HCT116 (cell line): Measurements from ENCODE around the gene CYSRT1. TPM values are rescaled to one million over a fixed set of nuclear protein-coding genes. Genes with fewer than 3 reads are reported as not detected.

ENCODE experiments used
- ATAC-seq: fragments of 200-7000 bp; cut with Tn5 transposase; 2 replicates; pipeline ENCODE4 v1.9.1; 2020; ENCODE audit warnings: mild to moderate bottlenecking, moderate library complexity
- BruUV-seq: library from RNA; stranded (reverse); fragments of 400-500 nt; replicated peaks from 2 replicates; lab custom pipeline; 2021; lab: Mats Ljungman, UMichigan
- CTCF ChIA-PET: fragments of 300-600 bp; sonication (Branson Sonifier 250); formaldehyde crosslinking; loops from one replicate; lab custom pipeline; 2021; ENCODE audit warnings: antibody characterized with exemption; lab: Charles Lee
- POLR2A ChIA-PET: fragments of 300-600, 350-600 bp; sonication (Branson Sonifier 250); formaldehyde crosslinking; loops from one replicate; lab custom pipeline; 2021; ENCODE audit warnings: antibody characterized with exemption; lab: Charles Lee
- RAD21 ChIA-PET, 2 experiments: fragments of 300-600 bp; sonication (Branson Sonifier 250); formaldehyde crosslinking; loops; one replicate each; lab custom pipeline; 2023; ENCODE audit warnings: low total read pairs in 2 of 2; ENCODE audit not compliant: uncharacterized antibody in 2 of 2, unreplicated experiment in 2 of 2, low non-redundant PET in 1 of 2; lab: Charles Lee
- DNase-seq: peaks from one replicate; pipeline ENCODE4 v3.0.0-alpha.2; 2010; ENCODE audit warnings: low read depth, low spot score
- H2AFZ ChIP-seq: fragments of 200-600 bp; shearing (Covaris generic), sonication (generic); 2 replicates; pipeline ENCODE4 v1.6.1; 2017; ENCODE audit warnings: low read depth, mixed run types, mixed read lengths, antibody characterized with exemption, low read length; ENCODE audit not compliant: poor library complexity, severe bottlenecking
- H3K27ac ChIP-seq: 2 replicates; pipeline ENCODE4 v1.5.1; 2012; ENCODE audit warnings: low read depth, low read length
- H3K27me3 ChIP-seq: fragments of 200-600 bp; sonication (generic); 2 replicates; pipeline ENCODE4 v1.6.1; 2016; ENCODE audit warnings: mixed run types, low read length, mixed read lengths; ENCODE audit not compliant: insufficient read depth
- H3K36me3 ChIP-seq, 2 experiments: fragments of 200-500 bp in 1 of 2; fragments of 200-600 bp in 1 of 2; sonication (Bioruptor generic) in 1 of 2; sonication (generic) in 1 of 2; 2 replicates each; pipeline versions ENCODE4 v1.5.1 to v1.6.1; 2014 to 2016; ENCODE audit warnings: low read length in 2 of 2, inconsistent platforms in 1 of 2, mixed read lengths in 1 of 2, mixed run types in 1 of 2; ENCODE audit not compliant: insufficient read depth in 2 of 2, control insufficient read depth in 1 of 2
- H3K4me1 ChIP-seq, 2 experiments: fragments of 200-600 bp in 1 of 2; sonication (generic) in 1 of 2; 2 replicates each; pipeline versions ENCODE4 v1.5.1 to v1.6.1; 2012 to 2017; ENCODE audit warnings: low read length in 2 of 2, inconsistent platforms in 1 of 2, mild to moderate bottlenecking in 1 of 2, mixed read lengths in 1 of 2, mixed run types in 1 of 2, moderate library complexity in 1 of 2; ENCODE audit not compliant: insufficient read depth in 2 of 2, control insufficient read depth in 1 of 2
- H3K4me2 ChIP-seq: fragments of 200-600 bp; sonication (generic); 2 replicates; pipeline ENCODE4 v1.6.1; 2017; ENCODE audit warnings: mixed run types, low read length, mixed read lengths
- H3K4me3 ChIP-seq, 2 experiments: fragments of 200-600 bp in 1 of 2; sonication (generic) in 1 of 2; replicated peaks in 1 of 2; 2 replicates each; pipeline ENCODE4 v1.5.1; 2011 to 2016; ENCODE audit warnings: low read length in 2 of 2, control low read depth in 1 of 2, low read depth in 1 of 2, mild to moderate bottlenecking in 1 of 2, mixed read lengths in 1 of 2, mixed run types in 1 of 2
- H3K79me2 ChIP-seq: fragments of 200-600 bp; sonication (generic); 2 replicates; pipeline ENCODE4 v1.6.1; 2017; ENCODE audit warnings: mild to moderate bottlenecking, mixed run types, low read length, moderate library complexity, mixed read lengths; ENCODE audit not compliant: insufficient read depth
- H3K9ac ChIP-seq: fragments of 200-600 bp; sonication (generic); 2 replicates; pipeline ENCODE4 v1.6.1; 2016; ENCODE audit warnings: low read length, mixed read lengths
- H3K9me2 ChIP-seq: fragments of 200-600 bp; sonication (generic), shearing (Covaris generic); 2 replicates; pipeline ENCODE4 v1.6.1; 2017; ENCODE audit warnings: mixed run types, mild to moderate bottlenecking, moderate library complexity; ENCODE audit not compliant: insufficient read depth
- H3K9me3 ChIP-seq, 2 experiments: fragments of 200-500 bp in 1 of 2; fragments of 200-600 bp in 1 of 2; sonication (Bioruptor generic) in 1 of 2; sonication (generic) in 1 of 2; 2 replicates each; pipeline ENCODE4 v1.6.1; 2014 to 2017; ENCODE audit warnings: low read length in 2 of 2, mixed read lengths in 2 of 2, inconsistent platforms in 1 of 2, low read depth in 1 of 2, mild to moderate bottlenecking in 1 of 2, mixed run types in 1 of 2, moderate library complexity in 1 of 2; ENCODE audit not compliant: control insufficient read depth in 1 of 2, insufficient read depth in 1 of 2
- H4K20me1 ChIP-seq: fragments of 200-600 bp; sonication (generic), shearing (Covaris generic); 2 replicates; pipeline ENCODE4 v1.6.1; 2017; ENCODE audit warnings: mixed run types, mild to moderate bottlenecking, moderate library complexity; ENCODE audit not compliant: insufficient read depth
- CEBPB ChIP-seq: IDR thresholded peaks from 2 replicates; pipeline ENCODE4 v1.6.1; 2012; ENCODE audit warnings: low read depth
- FOSL1 ChIP-seq: IDR thresholded peaks from 2 replicates; pipeline ENCODE4 v1.6.1; 2012; ENCODE audit warnings: low read depth
- ZNF274 ChIP-seq: fragments of 200-500 bp; sonication (Bioruptor generic); IDR thresholded peaks from 2 replicates; pipeline ENCODE4 v1.6.1; 2014; ENCODE audit warnings: mild to moderate bottlenecking, low read depth, low read length, inconsistent platforms
- intact Hi-C: fragments of 100-400 bp; cut with micrococcal nuclease; formaldehyde crosslinking; loops from 2 replicates; pipeline ENCODE4 v1.10.0; 2022
- total RNA-seq: library from RNA; stranded (reverse); gene quantifications from one replicate; pipeline ENCODE4 v1.2.1, GENCODE V29; 2021; ENCODE audit not compliant: unreplicated experiment
- TF ChIP-seq, protein P1 (sequence below), 3 experiments: fragments of 200-600 bp in 1 of 3; sonication (generic) in 1 of 3; IDR thresholded peaks in 2 of 3; conservative IDR thresholded peaks in 1 of 3; 2 replicates each; pipeline ENCODE4 v1.5.1; 2012 to 2017; ENCODE audit warnings: low read depth in 2 of 3, low read length in 2 of 3, antibody characterized with exemption in 1 of 3, borderline replicate concordance in 1 of 3, control low read depth in 1 of 3, mild to moderate bottlenecking in 1 of 3, mixed read lengths in 1 of 3, mixed run types in 1 of 3, moderate library complexity in 1 of 3; ENCODE audit not compliant: insufficient read depth in 1 of 3

The CYSRT1 gene
- total RNA-seq, 1 experiment from 2014 or later: 4.3 TPM

- Histone ChIP-seq H3K27me3 (no peaks in the 10 kb centered on the region), H3K9ac (peak overlapping the region; percentile 46), H3K4me2 (peak overlapping the region; percentile 63), H3K9me2 (no peaks in the 10 kb centered on the region), H3K36me3 (0 out of 4 replicates have a peak, but pooled peaks cover 0 to 3% of the 10 kb centered on the region in 2 experiments), H3K79me2 (peaks cover 35% of the 10 kb centered on the region), H3K9me3 (no peaks in the 10 kb centered on the region), H2AFZ (no peak overlapping the region), H4K20me1 (no peaks in the 10 kb centered on the region), H3K4me3 (peak overlapping the region; percentile 15 to 46; a peak in 3 of 4 replicates), H3K4me1 (peaks cover 40 to 61% of the 10 kb centered on the region in 2 experiments), H3K27ac (peak overlapping the region; percentile 35; the same call in 1 of the 2 replicates)
- TF ChIP-seq, protein P1, sequence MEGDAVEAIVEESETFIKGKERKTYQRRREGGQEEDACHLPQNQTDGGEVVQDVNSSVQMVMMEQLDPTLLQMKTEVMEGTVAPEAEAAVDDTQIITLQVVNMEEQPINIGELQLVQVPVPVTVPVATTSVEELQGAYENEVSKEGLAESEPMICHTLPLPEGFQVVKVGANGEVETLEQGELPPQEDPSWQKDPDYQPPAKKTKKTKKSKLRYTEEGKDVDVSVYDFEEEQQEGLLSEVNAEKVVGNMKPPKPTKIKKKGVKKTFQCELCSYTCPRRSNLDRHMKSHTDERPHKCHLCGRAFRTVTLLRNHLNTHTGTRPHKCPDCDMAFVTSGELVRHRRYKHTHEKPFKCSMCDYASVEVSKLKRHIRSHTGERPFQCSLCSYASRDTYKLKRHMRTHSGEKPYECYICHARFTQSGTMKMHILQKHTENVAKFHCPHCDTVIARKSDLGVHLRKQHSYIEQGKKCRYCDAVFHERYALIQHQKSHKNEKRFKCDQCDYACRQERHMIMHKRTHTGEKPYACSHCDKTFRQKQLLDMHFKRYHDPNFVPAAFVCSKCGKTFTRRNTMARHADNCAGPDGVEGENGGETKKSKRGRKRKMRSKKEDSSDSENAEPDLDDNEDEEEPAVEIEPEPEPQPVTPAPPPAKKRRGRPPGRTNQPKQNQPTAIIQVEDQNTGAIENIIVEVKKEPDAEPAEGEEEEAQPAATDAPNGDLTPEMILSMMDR (IDR thresholded peaks at IDR 0.05 in 2 of 3, conservative IDR thresholded peaks at IDR 0.05 in 1 of 3; ENCODE audit: borderline replicate concordance in 1 of 3, insufficient read depth in 1 of 3, low read depth in 2 of 3, low read length in 2 of 3): no peak
- TF ChIP-seq CEBPB (no peak), FOSL1 (no peak), ZNF274 (no peak)
- RAD21 ChIA-PET: interaction anchor here in 1 of 2 experiments (0.9 kb wide), 1 partner anchor 42 kb away, joined by 7 read pairs; no protein-coding TSS in a partner anchor
- intact Hi-C loops: loop anchor here (1.0 kb wide), 1 partner anchor 42 kb away; the partner anchor contains the start of gene TUBB4B
- DNase-seq (no peak), ATAC-seq (no peak)
- CTCF ChIA-PET: no interaction called here
- no TSS peak for BruUV-seq
- POLR2A ChIA-PET: interaction anchor here (2.6 kb wide), 1 partner anchor 10 kb away, joined by 20 read pairs; the partner anchor contains the start of genes ANAPC2 and SSNA1
Measured at GRCh38 chr9:137199411-137200121, 25.4 kb upstream of the CYSRT1 start.
